ENCODE results near the gene CLEC7A. TPM values are rescaled to one million over a fixed set of nuclear protein-coding genes. Genes with fewer than 3 reads are reported as not detected.

CLEC7A gene
- polyA plus RNA-seq, 1 donor from 2014 or later, result not detected

- no peak overlapping the region for H3K9ac ChIP-seq (ENCODE audit: low read length)
- H3K79me2 ChIP-seq (replicated peaks; ENCODE audit: insufficient read depth, low read length), result no peaks in the 10 kb centered on the region
- no peak overlapping the region for H3K4me3 ChIP-seq (ENCODE audit: low read length)
- no peaks in the 10 kb centered on the region for H4K20me1 ChIP-seq (ENCODE audit: insufficient read depth)
- H3F3A ChIP-seq (ENCODE audit: insufficient read depth, low read length, poor library complexity, severe bottlenecking), result no peaks in the 10 kb centered on the region
- no peaks in the 10 kb centered on the region for H3K36me3 ChIP-seq (ENCODE audit: insufficient read depth, low read length)
- H3K9me2 ChIP-seq (ENCODE audit: insufficient read depth, low read length), result no peaks in the 10 kb centered on the region
- no peaks in the 10 kb centered on the region for H3K27me3 ChIP-seq (ENCODE audit: insufficient read depth, low read depth, low read length)
- H3K27ac ChIP-seq (ENCODE audit: low read length), result no peak overlapping the region
- TF ChIP-seq EZH2 (IDR thresholded peaks at IDR 0.05; ENCODE audit: borderline replicate concordance, insufficient read depth, low read length, poor library complexity, severe bottlenecking) (no peak), TAF1 (IDR thresholded peaks at IDR 0.05; ENCODE audit: low read depth) (no peak), POLR2AphosphoS5 (IDR thresholded peaks at IDR 0.05) (no peak), MXI1 (conservative IDR thresholded peaks at IDR 0.05; ENCODE audit: poor library complexity, severe bottlenecking) (no peak), SMC3 (conservative IDR thresholded peaks at IDR 0.05; ENCODE audit: poor library complexity) (no peak), EP300 (conservative IDR thresholded peaks at IDR 0.05; ENCODE audit: poor library complexity, severe bottlenecking) (no peak), REST (IDR thresholded peaks at IDR 0.05; ENCODE audit: borderline replicate concordance) (no peak), RAD21 (conservative IDR thresholded peaks at IDR 0.05) (no peak)
- TF ChIP-seq, protein P1, sequence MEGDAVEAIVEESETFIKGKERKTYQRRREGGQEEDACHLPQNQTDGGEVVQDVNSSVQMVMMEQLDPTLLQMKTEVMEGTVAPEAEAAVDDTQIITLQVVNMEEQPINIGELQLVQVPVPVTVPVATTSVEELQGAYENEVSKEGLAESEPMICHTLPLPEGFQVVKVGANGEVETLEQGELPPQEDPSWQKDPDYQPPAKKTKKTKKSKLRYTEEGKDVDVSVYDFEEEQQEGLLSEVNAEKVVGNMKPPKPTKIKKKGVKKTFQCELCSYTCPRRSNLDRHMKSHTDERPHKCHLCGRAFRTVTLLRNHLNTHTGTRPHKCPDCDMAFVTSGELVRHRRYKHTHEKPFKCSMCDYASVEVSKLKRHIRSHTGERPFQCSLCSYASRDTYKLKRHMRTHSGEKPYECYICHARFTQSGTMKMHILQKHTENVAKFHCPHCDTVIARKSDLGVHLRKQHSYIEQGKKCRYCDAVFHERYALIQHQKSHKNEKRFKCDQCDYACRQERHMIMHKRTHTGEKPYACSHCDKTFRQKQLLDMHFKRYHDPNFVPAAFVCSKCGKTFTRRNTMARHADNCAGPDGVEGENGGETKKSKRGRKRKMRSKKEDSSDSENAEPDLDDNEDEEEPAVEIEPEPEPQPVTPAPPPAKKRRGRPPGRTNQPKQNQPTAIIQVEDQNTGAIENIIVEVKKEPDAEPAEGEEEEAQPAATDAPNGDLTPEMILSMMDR (IDR thresholded peaks at IDR 0.05; ENCODE audit: poor library complexity, severe bottlenecking), result no peak
- H2AFZ ChIP-seq (ENCODE audit: low read depth, low read length), result no peak overlapping the region
- no peaks in the 10 kb centered on the region for H3K9me3 ChIP-seq (ENCODE audit: low read length)
- H3K4me2 ChIP-seq (ENCODE audit: low read length), result no peak overlapping the region
These were observed 60.9 kb downstream of the CLEC7A start for GRCh38 chr12:10069099-10069498.

- Histone ChIP-seq H4K20me1 (ENCODE audit: insufficient read depth) (no peaks in the 10 kb centered on the region), H3F3A (ENCODE audit: insufficient read depth, low read length, poor library complexity, severe bottlenecking) (no peaks in the 10 kb centered on the region), H3K36me3 (ENCODE audit: insufficient read depth, low read length) (no peaks in the 10 kb centered on the region), H3K4me3 (ENCODE audit: low read length) (no peak overlapping the region), H3K9me2 (ENCODE audit: insufficient read depth, low read length) (no peaks in the 10 kb centered on the region), H3K79me2 (replicated peaks; ENCODE audit: insufficient read depth, low read length) (no peaks in the 10 kb centered on the region), H3K9ac (ENCODE audit: low read length) (no peak overlapping the region), H2AFZ (ENCODE audit: low read depth, low read length) (no peak overlapping the region), H3K27ac (ENCODE audit: low read length) (no peak overlapping the region), H3K9me3 (ENCODE audit: low read length) (no peaks in the 10 kb centered on the region), H3K27me3 (ENCODE audit: insufficient read depth, low read depth, low read length) (no peaks in the 10 kb centered on the region), H3K4me2 (ENCODE audit: low read length) (no peak overlapping the region)
- TF ChIP-seq EP300 (conservative IDR thresholded peaks at IDR 0.05; ENCODE audit: poor library complexity, severe bottlenecking) (no peak), TAF1 (IDR thresholded peaks at IDR 0.05; ENCODE audit: low read depth) (no peak)
These were observed 61.4 kb downstream of the CLEC7A start for GRCh38 chr12:10068644-10069043.

DNA sequence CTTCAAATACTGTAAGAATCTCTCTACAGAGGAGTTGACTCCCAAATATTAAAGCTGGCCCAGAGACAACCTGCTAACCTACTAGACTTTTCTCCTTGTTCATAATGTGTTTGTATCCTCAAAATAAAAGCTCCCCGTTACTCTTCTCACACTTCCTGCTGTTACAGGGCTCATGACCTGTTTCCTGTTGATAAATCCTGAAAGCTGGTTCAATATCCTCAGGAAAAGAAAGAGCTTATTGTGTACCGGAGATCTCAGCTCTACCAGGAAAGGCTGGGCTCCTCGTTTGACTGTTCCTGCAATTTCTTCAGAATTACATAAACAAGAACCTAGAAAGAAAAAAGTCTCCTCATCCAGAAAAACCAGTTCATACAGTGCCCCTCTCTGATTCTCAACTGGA, 62.1 kb downstream of the CLEC7A start:
- Histone ChIP-seq H3K27ac (ENCODE audit: low read length) (no peak overlapping the region), H3K4me2 (ENCODE audit: low read length) (no peak overlapping the region), H3F3A (ENCODE audit: insufficient read depth, low read length, poor library complexity, severe bottlenecking) (no peaks in the 10 kb centered on the region), H4K20me1 (ENCODE audit: insufficient read depth) (no peaks in the 10 kb centered on the region), H3K27me3 (ENCODE audit: insufficient read depth, low read depth, low read length) (no peaks in the 10 kb centered on the region), H2AFZ (ENCODE audit: low read depth, low read length) (no peak overlapping the region), H3K9me2 (ENCODE audit: insufficient read depth, low read length) (no peaks in the 10 kb centered on the region), H3K9ac (ENCODE audit: low read length) (no peak overlapping the region), H3K4me3 (ENCODE audit: low read length) (no peak overlapping the region), H3K36me3 (ENCODE audit: insufficient read depth, low read length) (no peaks in the 10 kb centered on the region), H3K9me3 (ENCODE audit: low read length) (no peaks in the 10 kb centered on the region), H3K79me2 (replicated peaks; ENCODE audit: insufficient read depth, low read length) (no peaks in the 10 kb centered on the region)
- TF ChIP-seq REST (IDR thresholded peaks at IDR 0.05; ENCODE audit: borderline replicate concordance) (no peak), EP300 (conservative IDR thresholded peaks at IDR 0.05; ENCODE audit: poor library complexity, severe bottlenecking) (no peak), EZH2 (IDR thresholded peaks at IDR 0.05; ENCODE audit: borderline replicate concordance, insufficient read depth, low read length, poor library complexity, severe bottlenecking) (no peak), MXI1 (conservative IDR thresholded peaks at IDR 0.05; ENCODE audit: poor library complexity, severe bottlenecking) (no peak), SMC3 (conservative IDR thresholded peaks at IDR 0.05; ENCODE audit: poor library complexity) (no peak), POLR2AphosphoS5 (IDR thresholded peaks at IDR 0.05) (no peak), RAD21 (conservative IDR thresholded peaks at IDR 0.05) (no peak), TAF1 (IDR thresholded peaks at IDR 0.05; ENCODE audit: low read depth) (no peak)
- TF ChIP-seq, protein P1 (IDR thresholded peaks at IDR 0.05; ENCODE audit: poor library complexity, severe bottlenecking), result no peak

All from neural cell (in vitro differentiated cells).